Testis (tissue), 2 donors: ENCODE results near the gene DISC1.
"Not testable (repeated sequence)": the region's sequence is repeated elsewhere in the genome, so short reads cannot be mapped to it uniquely, and the experiment has no call there.

ENCODE experiments used
- CTCF ChIP-seq, 3 experiments: fragments of 450-650 bp in 2 of 3; fragments of 200-600 bp in 1 of 3; sonication (generic) in 1 of 3; IDR thresholded peaks; one replicate each; pipeline ENCODE4 v1.5.1; 2016 to 2019; ENCODE audit warnings: antibody characterized with exemption in 3 of 3, mild to moderate bottlenecking in 2 of 3, moderate library complexity in 1 of 3
- POLR2A ChIP-seq: fragments of 450-650 bp; IDR thresholded peaks from one replicate; pipeline ENCODE4 v1.6.1; 2017; ENCODE audit warnings: antibody characterized with exemption, mild to moderate bottlenecking, moderate library complexity

DNA sequence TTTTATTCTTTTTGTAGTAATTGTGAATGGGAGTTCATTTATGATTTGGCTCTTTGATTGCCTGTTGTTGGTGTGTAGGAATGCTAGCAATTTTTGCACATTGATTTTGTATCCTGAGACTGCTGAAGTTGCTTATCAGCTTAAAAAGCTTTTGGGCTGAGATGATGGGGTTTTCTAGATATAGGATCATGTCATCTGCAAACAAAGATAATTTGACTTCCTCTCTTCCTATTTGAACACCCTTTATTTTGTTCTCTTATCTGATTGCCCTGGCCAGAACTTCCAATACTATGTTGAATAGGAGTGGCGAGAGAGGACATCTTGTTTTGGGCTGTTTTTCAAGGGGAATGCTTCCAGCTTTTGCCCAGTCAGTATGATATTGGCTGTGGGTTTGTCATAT lies 31.6 kb downstream of the DISC1 start:
- TF ChIP-seq CTCF (IDR thresholded peaks at IDR 0.05); POLR2A: not testable (repeated sequence)
